ENCODE data around the gene GRIA2.

The GRIA2 gene

DNA sequence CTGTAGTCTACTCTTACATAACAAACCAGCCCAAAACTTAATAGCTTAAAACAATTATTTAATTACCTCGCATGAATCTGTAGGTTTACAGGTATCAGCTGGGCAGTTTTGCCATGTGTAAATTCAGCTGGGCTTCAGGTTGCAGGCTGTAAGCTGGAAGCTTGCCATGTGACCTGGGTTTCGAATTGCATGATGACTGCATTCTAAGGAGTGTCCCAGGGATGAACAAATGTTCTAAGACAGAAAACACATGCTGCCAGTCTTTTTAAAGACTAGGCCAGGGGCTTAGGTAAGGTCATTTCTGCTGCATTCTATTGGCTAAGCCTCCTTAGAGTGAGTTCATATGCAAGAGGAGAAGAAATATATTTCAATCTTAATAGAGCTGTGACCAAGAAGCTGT is 44.8 kb downstream of the GRIA2 start:
- DNase-seq: no peak

DNA sequence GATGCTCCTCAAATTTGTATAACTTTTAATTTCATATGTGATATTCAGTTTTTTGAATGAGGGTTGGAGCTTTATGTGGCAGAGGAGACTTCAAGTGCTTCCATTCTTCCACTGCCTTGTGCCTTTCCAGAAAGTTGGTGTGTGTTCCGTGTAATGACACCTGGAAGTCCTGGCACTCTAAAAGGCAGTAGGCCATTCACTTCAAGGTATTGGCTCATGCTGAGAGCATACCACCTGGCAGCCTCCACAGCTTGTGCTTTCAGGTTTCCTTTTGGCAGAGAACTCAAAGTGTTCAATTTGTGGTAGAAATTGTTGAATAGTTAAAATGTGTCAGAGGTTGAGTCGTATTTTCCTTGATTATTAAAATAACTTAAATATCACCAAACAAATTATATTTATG is 49.6 kb downstream of the GRIA2 start:
- no peak for DNase-seq

DNA sequence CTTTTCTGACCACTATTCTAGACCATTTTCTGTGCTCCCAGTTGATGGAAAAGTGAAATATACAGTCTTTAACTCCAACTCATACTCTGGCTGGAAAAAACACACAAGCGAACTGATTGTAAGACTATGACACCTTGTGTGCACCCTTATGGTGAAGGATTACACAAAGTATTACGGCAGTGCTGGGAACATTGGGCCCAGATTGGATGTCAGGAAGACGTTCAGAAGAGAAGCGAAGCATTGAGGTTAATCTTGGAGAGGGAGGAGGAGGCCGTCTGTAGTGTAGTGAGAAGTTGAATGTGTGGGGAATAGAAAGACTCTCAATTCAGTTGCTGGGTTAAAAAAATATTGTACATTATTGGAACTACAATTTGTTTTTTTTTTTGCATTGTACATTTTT is 50.0 kb downstream of the GRIA2 start:
- DNase-seq: no peak

DNA sequence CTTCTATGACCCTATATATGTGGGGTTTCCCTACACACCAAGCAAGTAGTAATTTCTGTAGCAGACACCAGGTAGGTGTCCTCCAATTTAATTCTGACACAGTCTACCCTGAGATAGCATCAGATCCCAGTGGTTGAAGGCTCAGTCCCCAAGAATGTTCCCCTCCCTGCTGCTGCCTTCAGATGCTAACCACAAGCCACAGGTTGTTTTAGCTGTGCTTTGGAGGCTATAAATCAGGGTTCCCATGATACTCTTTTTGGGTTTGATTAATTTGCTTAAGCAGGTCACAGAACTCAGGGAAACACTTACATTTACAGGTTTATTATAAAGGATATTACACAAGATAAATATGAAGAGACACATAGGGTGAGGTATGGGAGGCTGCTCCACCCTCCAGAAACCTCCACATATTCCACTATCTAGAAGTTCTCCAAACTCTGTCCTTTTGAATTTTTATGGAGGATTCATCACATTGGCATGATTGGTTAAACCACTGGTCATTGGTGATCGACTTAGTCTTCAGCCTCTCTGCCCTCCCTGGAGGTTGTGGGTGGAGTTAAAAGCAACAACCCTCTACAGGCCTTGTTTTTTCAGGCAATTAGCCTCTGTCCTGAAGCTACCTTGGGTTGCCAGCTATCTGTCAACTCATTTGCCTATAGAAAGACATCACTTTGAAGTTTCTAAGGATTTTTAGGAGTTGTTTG is 50.8 kb downstream of the GRIA2 start:
- no peak for DNase-seq

DNA sequence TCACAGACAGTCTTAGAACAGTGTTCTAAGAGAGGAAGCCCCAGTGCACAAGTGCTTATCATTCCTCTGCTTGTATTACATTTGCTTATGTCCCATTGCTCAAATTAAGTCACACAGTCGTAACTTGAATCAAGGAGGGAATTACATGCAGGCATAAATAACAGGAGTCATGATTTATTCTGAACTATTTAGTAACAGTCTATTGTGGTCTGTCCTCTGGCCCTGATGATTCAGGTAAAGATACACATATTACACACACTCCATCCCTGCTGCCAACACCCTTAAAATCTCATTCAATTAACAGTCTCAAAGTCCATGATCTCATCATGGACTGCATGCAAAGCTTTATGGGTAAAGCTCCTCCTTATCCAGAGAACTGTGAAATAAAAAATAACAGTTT is 60.1 kb downstream of the GRIA2 start:
- DNase-seq: no peak

DNA sequence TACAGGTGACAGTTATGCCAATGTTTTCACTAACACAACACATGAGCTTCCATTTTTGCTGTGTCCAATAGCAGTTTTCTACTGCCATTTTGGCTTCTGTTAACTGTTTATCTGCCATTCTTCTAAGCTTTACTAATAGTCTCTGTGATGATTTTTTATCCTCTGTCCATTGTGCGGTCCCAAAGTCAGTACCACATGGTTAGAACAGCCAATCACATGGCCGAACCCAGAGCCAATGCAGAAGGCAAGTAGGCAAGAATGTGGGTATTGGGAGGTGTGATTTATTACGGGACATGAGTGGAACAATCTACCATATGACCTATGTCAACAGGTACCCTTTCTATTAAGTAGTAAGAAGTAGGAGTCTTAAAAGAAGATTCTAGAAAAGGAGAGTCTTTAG is 61.5 kb downstream of the GRIA2 start:
- DNase-seq: no peak

DNA sequence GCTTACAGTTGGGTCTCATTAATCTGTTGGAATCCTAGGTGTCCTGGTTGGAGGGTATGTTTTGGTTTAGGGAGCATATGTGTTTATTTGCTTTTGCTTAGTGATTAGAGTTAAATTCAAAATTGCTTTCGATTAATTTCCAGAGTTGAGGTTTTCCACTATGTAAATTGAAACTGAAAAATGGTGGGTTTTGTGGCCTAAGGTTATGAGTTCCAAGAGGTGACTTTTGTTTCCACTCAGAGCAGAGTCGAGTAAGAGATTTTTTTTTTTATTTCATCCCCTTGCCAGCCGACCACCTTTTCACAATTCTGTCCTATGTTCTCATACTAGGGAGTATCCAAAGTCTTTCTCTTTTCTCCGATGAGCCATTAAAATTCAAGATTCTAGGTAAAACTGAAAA is 66.9 kb downstream of the GRIA2 start:
- no peak for DNase-seq

DNA sequence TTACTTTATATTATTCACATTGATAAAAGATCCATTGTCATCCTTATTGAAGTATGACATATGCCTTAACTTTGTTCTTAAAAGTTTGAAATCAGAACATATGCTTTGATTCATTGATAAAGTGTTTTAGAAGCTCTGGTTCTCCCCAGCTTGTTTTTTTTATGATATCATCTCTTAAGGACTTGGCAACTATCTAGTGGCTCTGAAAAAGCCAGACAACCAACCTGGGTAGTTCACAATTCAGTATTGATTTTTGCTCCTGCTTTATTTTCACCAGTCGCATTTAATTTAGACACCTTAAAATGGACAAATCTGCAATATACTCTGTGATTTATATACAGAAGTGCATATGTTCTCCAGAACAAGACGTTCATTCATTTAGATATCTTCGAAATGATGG is 70.1 kb downstream of the GRIA2 start:
- DNase-seq: no peak

DNA sequence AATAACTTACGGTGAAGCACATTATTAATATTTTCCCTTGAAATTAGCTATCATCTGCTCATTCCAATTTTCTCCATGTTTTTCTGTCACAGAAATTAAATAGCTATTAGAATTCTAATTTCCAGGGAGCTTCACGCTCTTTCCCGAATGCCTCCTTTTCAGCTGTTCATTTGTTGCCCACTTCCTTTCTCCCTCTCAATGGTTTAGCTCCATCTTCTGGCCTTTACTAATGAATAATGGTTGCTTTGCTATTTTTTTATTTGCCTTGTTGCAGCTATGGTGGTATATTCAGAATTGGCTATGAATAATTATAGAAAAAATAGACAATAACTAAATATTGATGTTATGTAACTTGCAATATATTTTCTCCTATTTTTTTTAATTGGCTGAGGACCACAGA is 70.5 kb downstream of the GRIA2 start:
- no peak for DNase-seq

DNA sequence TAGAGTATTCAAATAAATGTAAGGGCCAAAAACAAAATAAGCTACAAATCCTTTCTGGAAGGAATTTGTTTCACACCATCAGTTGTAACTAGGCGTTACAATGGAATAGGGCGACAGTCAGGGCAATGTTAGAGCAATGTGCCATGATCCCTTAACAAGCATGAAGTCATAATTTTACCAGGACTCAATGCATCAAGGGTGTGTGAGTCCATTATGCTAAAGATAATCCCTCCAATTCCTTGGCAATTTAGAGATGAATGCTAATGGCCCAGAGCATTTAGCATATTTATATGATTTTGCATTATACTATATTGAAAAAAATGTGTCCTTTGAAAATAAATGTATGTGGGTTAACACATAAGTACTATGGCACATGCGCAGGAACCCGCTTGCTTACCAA is 73.1 kb downstream of the GRIA2 start:
- no peak for DNase-seq

DNA sequence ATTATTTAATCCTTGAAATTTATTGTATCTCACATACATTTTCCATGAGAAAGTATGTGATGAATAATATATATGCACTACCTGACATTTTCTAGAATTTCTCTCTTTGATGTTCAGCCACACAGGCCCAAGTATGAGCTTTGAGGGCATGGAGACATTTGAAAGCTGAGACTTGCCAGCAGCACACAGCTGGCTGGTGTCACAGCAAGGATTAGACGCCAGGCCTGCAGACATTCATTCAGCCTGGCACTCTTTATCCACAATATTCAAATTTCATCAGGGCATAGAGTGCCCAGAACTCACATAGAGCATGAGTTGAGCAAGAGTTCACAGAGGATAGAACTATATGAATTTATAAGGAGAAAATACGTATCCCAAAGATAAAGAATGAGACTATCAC is 74.0 kb downstream of the GRIA2 start:
- DNase-seq: no peak

DNA sequence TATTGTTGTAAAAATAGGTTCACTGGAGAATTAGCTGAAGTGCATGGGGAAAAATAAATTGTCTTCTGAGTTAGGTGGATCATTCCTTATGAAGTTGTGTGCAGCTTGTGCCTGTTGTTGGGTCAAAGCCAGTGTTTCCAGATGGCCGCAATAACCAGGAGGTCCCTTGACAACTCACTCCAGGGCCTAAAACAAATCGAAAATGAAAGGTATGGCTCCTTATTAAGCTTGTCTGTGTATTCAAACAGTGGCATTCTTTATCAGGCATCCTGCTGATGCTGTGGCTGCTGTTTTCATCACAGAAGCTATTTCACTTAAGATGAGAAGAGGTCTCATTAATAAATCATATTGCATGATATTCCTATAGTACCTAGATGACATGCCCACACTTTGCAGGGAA is 80.2 kb downstream of the GRIA2 start:
- DNase-seq: no peak

DNA sequence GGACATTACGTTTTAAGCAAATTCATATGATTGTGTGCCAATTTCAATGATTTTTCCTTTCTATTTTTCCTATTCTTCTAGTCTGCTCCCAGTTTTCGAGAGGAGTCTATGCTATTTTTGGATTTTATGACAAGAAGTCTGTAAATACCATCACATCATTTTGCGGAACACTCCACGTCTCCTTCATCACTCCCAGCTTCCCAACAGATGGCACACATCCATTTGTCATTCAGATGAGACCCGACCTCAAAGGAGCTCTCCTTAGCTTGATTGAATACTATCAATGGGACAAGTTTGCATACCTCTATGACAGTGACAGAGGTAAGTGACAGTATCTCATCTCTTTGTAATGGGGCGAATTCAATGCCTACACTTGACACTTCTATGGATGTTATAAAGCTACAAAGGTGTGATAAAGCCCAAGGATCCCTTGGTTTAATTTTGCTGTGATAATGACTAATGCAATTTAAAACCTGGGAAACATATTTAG is 83.0 kb downstream of the GRIA2 start:
- DNase-seq: no peak

DNA sequence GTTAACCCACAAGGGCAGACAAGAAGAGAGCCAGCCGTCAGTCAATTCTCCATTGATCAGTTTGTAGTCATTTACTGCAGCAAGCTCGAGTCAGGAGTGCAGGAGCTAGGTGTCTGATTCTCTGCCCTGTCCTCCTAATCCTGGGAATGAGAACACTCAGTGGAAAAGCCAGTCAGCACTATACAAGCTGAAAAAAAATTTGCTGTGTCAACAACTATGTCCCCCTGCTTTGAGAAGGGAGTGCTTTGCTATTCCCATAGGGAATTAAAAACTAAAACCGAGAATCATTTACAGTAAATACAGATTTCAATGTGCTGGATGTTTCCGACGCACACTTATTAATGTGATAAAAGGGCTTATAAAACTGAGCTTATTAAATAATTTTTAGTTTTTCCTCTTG is 84.2 kb downstream of the GRIA2 start:
- DNase-seq: no peak

DNA sequence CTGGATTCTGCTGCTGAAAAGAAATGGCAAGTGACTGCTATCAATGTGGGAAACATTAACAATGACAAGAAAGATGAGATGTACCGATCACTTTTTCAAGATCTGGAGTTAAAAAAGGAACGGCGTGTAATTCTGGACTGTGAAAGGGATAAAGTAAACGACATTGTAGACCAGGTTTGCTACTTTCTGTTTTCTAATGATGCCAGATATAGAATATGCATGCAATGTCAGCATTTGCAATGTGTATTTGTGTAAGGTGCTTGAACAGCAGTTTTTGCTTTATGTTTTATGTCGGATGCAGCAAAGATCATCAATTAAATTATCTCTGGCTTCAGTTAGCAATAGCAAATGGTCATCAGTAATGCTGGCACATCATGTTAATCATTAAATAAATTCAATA is 92.2 kb downstream of the GRIA2 start:
- no peak for DNase-seq

DNA sequence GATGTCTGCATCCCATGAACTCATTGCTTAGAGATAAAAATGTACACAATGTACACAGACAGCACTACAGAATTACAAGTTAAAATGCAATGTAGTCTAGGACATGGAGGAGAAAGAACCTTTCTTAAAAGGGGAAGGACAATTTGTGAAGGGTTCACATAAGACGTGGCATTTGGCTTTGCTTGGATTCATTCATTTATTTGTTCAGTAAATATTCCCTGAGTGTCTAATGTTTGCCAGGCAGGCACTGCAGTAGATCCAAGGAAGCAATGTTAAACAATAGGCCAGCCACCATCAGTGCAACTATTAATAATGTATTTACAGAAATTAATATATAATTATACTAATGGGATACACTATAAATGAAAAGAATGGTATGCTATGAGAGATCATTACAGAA is 94.4 kb downstream of the GRIA2 start:
- DNase-seq: no peak

DNA sequence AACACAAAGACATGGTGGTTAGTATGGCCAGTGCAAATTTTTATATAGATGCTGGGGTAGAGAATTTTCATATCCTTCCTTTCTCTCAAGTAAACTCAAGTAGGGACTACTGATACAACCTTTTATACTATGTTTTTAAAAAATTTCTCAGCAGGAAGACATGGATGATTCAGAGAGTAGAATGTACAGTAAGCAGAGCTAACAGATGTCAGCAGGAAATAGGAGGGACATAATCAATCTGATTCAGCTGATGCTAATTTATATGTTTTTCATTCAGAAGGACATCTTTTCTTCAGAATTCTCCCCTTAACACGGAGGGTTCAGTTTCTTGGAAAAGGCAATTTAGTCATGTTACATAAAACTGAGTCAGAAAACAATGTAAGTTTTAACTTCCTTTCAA is 95.4 kb downstream of the GRIA2 start:
- no peak for DNase-seq

DNA sequence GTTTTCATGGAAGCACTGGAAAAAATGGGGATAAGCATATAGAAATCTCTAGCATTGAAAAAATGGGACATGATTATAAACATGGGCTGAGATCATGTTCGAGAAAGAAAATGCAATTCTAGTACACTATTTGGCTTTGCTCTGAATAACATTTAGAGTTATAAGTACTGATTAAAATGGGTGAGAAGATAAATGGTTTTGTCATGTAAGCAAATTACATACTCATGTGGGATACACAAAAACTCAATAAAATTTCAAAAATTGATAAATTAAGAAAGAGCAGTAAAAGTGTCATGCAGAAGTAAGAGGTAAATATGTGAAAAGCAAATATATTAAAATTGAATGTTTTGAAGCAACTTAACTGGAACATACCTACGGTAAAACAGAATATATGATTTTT is 99.6 kb downstream of the GRIA2 start:
- DNase-seq: no peak

DNA sequence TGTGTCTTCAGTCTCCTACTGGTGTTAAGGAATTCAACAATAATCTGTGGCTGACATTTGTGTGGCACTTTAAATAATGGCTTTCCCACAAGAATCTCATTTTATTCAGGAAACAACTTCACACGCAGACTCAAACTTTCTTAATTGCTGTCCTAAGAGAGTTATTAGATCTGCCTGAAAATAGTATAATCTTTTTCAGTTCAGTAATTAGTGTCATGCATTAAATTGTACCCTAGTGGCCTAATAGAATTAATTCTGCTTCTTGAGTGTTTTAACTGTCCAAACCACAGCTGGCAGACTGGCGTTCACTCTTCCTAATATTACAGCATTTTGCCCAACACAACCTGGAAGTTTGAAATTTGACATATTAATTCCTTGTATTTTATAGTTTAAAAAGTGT is 107.1 kb downstream of the GRIA2 start:
- no peak for DNase-seq

DNA sequence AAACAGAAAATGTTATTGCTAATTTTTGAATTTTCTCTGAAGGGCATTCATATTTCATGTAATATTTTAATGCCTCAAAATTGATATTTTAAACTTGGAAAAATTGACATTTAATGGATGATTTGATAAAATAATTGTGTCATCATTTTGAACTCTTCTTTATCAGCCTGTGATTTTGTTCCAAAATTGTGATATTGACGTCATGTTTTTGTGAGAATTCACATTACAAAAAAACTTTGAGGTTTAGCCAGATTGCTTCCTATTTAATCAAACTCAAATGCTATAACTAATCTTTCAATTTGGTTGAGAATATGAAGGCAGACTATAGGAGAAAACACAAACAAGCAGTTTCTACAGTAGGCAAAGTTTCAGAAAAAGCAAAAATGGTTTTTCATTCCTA is 137.4 kb downstream of the GRIA2 start:
- DNase-seq: no peak

DNA sequence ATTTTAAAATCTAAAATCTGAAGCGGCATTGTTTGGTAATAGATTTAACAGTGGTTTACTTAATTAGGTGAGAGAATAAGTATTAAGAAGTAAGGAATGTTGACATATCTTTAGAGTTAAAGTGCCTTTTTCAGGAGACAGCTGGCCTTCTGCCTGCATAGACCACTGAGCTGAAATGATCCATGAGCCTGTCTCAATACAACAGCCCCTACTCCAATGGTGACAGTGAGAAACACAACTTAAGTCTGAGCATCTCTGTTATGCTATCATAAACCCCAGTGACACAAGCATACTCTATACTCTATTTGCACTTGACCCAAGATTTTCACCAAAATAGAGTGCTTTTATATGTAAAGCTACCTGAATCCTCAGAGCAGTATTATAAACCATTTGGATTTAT is 137.9 kb downstream of the GRIA2 start:
- DNase-seq: no peak

DNA sequence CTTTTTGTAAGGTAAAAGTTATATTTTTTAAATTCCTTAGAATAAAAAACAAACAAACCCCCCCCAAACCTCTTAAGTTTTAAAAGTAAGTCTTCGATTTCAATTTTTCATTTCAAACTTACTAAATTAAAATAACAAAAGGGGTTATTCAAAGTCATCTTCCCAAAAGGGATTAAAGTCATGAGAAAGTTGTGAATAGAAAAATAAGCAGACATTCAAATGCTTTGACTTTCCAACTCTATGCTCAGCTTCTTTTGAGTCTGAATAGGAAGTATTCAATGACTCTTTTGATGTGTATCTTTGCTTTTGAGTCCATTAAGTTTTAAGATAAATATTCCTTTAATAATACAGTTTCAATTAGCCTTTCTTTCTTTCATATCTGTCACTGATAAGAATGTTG is 138.3 kb downstream of the GRIA2 start:
- DNase-seq: no peak

DNA sequence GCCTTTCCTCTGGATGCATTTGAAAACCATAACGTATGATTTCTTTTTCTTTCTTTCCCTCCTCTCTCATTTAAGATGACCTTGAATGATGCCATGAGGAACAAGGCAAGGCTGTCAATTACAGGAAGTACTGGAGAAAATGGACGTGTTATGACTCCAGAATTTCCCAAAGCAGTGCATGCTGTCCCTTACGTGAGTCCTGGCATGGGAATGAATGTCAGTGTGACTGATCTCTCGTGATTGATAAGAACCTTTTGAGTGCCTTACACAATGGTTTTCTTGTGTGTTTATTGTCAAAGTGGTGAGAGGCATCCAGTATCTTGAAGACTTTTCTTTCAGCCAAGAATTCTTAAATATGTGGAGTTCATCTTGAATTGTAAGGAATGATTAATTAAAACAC is 142.8 kb downstream of the GRIA2 start:
- no peak for DNase-seq

DNA sequence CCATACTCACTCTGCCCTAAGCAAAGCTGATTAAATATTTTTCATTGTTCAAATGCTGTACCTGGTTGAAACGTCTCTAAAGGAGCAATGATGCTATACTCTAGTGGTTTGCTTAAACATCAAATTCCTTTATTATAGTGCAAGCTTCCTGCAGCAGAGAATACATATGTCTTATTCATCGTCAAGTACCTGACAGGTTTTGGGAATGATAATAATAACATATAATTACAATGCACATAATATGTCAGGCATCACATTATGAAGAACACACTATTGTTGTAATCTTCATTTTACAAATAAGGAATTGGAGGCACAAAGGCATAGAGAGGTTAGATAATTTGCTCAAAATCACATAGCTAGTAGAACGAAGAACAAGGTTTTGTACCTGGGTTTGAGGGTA is 151.6 kb downstream of the GRIA2 start:
- DNase-seq: no peak

DNA sequence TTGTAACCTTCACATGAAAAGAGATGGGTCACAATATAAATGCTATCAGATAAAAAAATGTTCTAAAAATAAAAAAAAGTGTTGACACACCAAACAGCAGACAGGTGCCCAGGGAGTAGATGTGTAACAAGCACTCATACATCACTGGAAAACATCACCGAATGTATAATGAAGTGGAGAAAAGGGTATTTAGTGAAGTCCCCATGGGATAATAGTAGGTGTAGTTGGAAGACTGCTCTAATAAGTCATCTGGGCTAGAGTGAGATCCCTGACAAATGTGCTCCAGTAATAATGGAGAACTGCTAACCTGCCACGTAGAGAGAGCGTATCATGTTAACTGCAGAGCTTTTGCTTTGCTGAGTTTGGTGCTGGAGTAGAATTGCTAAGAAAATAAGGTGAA is 152.0 kb downstream of the GRIA2 start:
- DNase-seq: no peak

DNA sequence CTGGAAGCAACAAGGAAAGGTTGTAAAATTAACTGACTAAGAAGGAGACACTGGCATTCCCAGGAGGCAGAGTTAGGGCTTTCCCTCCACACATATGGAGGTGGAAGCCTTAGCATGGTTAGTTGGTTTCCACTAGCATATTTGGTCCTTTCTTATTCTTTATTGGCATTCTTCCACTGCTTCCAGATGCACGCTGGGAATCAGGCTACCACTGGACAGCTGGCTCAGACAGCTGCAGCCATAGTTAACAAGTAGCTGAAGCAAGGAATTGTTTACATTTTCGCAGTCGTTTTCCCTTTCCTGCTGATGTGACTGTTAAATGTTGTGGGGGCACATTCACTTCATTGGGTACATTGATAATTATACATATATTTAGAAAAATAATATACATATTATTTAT is 169.2 kb downstream of the GRIA2 start:
- DNase-seq: no peak
